T-helper 22 cell (primary cell): ENCODE results near the gene CAMKK2.

Experiments
- DNase-seq: peaks from one replicate; pipeline ENCODE4 v3.0.0-alpha.2; 2020; ENCODE audit warnings: low read depth

CAMKK2 gene

GRCh38 chr12:121196902-121197301, 99.6 kb downstream of the CAMKK2 start:
- no peak for DNase-seq

GRCh38 chr12:121191151-121191550, 105.4 kb downstream of the CAMKK2 start:
- no peak for DNase-seq

GRCh38 chr12:121190523-121191031, 105.9 kb downstream of the CAMKK2 start:
- no peak for DNase-seq

GRCh38 chr12:121189619-121190155, 106.8 kb downstream of the CAMKK2 start:
- DNase-seq = no peak

- DNase-seq = no peak
Observed at GRCh38 chr12:121189131-121189530, 107.4 kb downstream of the CAMKK2 start.

GRCh38 chr12:121188227-121188626, 108.3 kb downstream of the CAMKK2 start:
- no peak for DNase-seq
